Measurements from ENCODE around the gene RNASE3. TPM values are rescaled to one million over a fixed set of nuclear protein-coding genes. Genes with fewer than 3 reads are reported as not detected.
"Not testable (repeated sequence)": the region's sequence is repeated elsewhere in the genome, so short reads cannot be mapped to it uniquely, and the experiment has no call there.

RNASE3 gene
- total RNA-seq, 1 donor from 2014 or later = not detected

GRCh38 chr14:20877016-20877415 lies 14.2 kb upstream of the RNASE3 start:
- no peaks in the 10 kb centered on the region for H3K27me3 ChIP-seq (ENCODE audit: control insufficient read depth, insufficient read depth, low read length)
- H3K36me3 ChIP-seq (ENCODE audit: control insufficient read depth, insufficient read depth, low read length) = no peaks in the 10 kb centered on the region
- no peak overlapping the region for H3K4me3 ChIP-seq (ENCODE audit: low read depth, low read length)
- no peak for TF ChIP-seq CTCF (IDR thresholded peaks at IDR 0.05; ENCODE audit: insufficient read depth, low read length, poor library complexity, severe bottlenecking)
- DNase-seq (ENCODE audit: low read depth) = no peak

- H3K36me3 ChIP-seq (ENCODE audit: control insufficient read depth, insufficient read depth, low read length) = no peaks in the 10 kb centered on the region
- no peak for DNase-seq (ENCODE audit: low read depth)
- no peak overlapping the region for H3K4me3 ChIP-seq (ENCODE audit: low read depth, low read length)
- TF ChIP-seq CTCF (IDR thresholded peaks at IDR 0.05; ENCODE audit: insufficient read depth, low read length, poor library complexity, severe bottlenecking) = no peak
- no peaks in the 10 kb centered on the region for H3K27me3 ChIP-seq (ENCODE audit: control insufficient read depth, insufficient read depth, low read length)
These were observed 12.5 kb upstream of the RNASE3 start for GRCh38 chr14:20878695-20879094.

- not testable (repeated sequence) for DNase-seq (ENCODE audit: low read depth); H3K27me3 ChIP-seq (ENCODE audit: control insufficient read depth, insufficient read depth, low read length); H3K4me3 ChIP-seq (ENCODE audit: low read depth, low read length); H3K36me3 ChIP-seq (ENCODE audit: control insufficient read depth, insufficient read depth, low read length)
These were observed 10.0 kb upstream of the RNASE3 start for GRCh38 chr14:20881229-20881628.

DNA sequence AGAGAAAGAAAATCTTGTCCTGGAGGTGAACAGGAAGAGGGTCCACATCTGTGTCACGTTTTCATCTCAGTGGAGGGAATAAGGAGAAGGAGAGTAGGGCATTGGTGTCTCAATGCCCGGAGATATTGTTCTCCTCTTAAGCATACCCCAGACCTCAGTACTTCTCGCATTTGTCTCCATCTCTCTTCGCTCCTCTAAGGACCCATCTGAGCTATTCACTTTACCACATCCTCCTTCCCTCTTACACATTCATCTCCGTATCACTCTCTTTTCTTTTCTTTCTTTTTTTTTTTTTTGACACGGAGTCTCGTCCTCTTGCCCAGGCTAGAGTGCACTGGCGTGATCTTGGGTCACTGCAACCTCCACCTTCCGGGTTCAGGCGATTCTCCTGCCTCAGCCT lies 8.4 kb upstream of the RNASE3 start:
- not testable (repeated sequence) for H3K27me3 ChIP-seq (ENCODE audit: control insufficient read depth, insufficient read depth, low read length); H3K4me3 ChIP-seq (ENCODE audit: low read depth, low read length); DNase-seq (ENCODE audit: low read depth); H3K36me3 ChIP-seq (ENCODE audit: control insufficient read depth, insufficient read depth, low read length)

- DNase-seq (ENCODE audit: low read depth); H3K36me3 ChIP-seq (ENCODE audit: control insufficient read depth, insufficient read depth, low read length); H3K4me3 ChIP-seq (ENCODE audit: low read depth, low read length); H3K27me3 ChIP-seq (ENCODE audit: control insufficient read depth, insufficient read depth, low read length): not testable (repeated sequence)
These were observed 2.8 kb upstream of the RNASE3 start for GRCh38 chr14:20888411-20888810.

- H3K4me3 ChIP-seq (ENCODE audit: low read depth, low read length); H3K36me3 ChIP-seq (ENCODE audit: control insufficient read depth, insufficient read depth, low read length); H3K27me3 ChIP-seq (ENCODE audit: control insufficient read depth, insufficient read depth, low read length); DNase-seq (ENCODE audit: low read depth): not testable (repeated sequence)
These were observed 4.1 kb downstream of the RNASE3 start for GRCh38 chr14:20895322-20895721.

- Histone ChIP-seq H3K36me3 (ENCODE audit: control insufficient read depth, insufficient read depth, low read length) (no peaks in the 10 kb centered on the region), H3K4me3 (ENCODE audit: low read depth, low read length) (no peak overlapping the region), H3K27me3 (ENCODE audit: control insufficient read depth, insufficient read depth, low read length) (no peaks in the 10 kb centered on the region)
- DNase-seq (ENCODE audit: low read depth) = no peak
- TF ChIP-seq CTCF (IDR thresholded peaks at IDR 0.05; ENCODE audit: insufficient read depth, low read length, poor library complexity, severe bottlenecking) = no peak
These were observed 13.3 kb downstream of the RNASE3 start for GRCh38 chr14:20904393-20905029.

DNA sequence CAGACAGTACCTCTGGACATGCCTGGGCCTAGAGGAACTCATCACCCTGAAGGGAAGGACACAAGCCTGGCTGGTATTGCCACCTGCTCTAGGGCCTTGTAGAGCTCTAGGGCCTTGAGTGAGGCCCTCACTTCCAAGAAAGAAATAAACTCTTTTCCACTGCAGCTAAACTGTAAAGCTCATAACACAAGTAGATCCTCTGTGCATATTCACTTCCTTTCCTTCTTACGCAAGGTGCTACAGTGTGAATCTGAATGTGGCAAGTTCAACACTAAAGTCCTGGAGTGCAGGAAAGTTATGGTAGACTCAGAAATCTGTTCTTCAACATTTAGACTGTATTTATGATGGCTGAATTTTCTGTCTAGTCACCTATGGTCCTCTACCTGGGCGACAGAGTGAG lies 14.5 kb downstream of the RNASE3 start:
- TF ChIP-seq CTCF (IDR thresholded peaks at IDR 0.05; ENCODE audit: insufficient read depth, low read length, poor library complexity, severe bottlenecking) = no peak
- Histone ChIP-seq H3K36me3 (ENCODE audit: control insufficient read depth, insufficient read depth, low read length) (no peaks in the 10 kb centered on the region), H3K27me3 (ENCODE audit: control insufficient read depth, insufficient read depth, low read length) (no peaks in the 10 kb centered on the region), H3K4me3 (ENCODE audit: low read depth, low read length) (no peak overlapping the region)
- no peak for DNase-seq (ENCODE audit: low read depth)

All from kidney epithelial cell (primary cell).